GM19238 (cell line): ENCODE results near the gene UPB1.

Experiments
- DNase-seq: peaks from one replicate; pipeline ENCODE4 v3.0.0; 2011; ENCODE audit warnings: low spot score; ENCODE audit not compliant: insufficient read length

UPB1 gene

DNA sequence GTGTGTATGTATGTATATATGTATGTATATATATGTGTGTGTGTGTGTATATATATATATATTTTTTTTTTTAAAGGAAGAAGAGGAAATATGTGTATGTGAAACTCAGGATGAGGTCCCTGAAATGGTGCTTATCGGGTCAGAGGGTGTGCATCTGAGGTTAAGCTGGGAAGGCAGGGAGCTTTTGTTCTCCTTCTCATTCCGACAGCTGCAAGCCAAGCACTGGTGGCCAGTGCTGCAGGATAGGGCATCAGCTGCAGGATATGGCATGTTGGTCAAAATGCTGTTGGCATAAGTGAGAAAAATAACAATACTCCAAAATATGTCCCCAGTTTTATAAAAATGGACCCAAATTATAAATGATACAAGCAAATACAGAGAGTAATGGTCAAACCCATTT lies 68.1 kb downstream of the UPB1 start:
- no peak for DNase-seq

DNA sequence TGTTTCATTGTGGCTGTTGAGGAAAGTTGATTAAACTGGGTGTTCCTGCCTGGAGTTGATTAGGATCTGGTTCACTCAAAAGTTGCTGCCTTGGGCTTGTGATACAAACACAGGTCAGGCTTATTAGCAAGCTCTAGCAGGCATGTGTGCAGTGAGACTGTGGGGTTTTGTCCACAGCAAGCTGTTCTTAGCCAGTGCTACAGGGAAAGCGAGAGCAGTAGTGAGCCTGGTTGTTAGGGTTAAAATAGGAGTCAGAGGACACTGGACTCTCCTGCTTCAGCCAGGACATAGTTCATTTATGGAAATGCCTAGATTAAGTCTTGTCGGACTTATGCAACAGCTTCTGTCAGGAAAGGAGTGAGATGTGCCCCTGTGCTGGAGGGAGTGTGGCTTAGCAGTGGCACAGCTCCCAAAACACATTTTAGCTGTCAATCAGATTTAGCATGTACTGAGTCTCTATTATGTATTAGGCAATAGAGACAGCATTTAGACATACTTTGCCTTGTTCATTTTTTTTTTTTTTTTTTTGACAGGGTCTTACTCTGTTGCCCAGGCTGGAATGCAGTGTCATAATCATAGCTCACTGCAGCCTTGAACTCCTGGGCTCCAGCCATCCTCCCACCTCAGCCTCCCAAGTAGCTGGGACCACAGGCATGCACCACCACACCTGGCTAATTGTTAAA lies 69.4 kb downstream of the UPB1 start:
- no peak for DNase-seq

DNA sequence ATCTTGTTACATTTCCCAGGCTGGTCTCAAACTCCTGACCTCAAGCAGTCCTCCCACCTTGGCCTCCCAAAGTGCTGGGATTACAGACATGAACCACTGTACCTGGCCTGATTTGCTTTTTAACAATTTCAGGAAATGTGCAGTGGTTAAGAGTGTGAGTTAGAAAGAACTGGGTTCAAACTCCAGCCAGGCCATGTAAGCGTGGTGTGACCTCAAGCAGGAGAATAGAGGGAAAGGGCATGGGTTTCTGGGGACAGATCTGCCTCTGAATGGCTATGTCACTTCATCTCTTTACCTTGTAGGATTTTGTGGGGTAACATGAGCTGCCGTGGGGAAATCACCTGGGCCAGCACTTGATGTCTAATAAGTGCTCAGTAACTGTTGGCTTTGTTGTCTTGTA lies 69.9 kb downstream of the UPB1 start:
- DNase-seq: no peak

DNA sequence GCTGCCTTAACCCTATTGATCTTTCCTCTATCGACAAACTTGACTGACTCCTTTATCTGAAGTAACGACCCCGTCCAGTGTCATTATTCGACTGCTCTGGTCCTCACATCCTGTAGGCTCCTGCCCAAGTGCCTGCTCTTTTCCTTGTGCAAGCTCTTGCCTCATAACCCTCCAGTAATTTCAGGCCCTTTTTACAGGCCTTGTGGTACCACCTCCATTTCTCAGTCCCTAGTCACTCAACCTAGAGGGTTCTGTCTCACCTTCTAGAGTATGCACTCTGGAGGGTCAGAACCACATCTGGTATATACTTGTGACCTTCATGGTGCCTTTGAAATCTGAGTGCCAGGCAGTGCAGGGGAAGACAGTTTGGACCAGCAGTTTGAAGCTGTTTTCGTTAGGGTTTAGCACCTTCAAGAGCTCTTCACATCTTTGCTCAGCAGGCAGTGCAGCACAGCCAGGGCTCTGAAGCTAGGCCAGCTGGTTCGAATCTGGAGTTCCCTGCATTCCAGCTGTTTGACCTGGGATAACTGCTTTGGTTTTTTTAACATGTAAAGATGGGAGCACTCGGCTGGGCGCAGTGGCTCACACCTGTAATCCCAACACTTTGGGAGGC lies 71.9 kb downstream of the UPB1 start:
- no peak for DNase-seq

DNA sequence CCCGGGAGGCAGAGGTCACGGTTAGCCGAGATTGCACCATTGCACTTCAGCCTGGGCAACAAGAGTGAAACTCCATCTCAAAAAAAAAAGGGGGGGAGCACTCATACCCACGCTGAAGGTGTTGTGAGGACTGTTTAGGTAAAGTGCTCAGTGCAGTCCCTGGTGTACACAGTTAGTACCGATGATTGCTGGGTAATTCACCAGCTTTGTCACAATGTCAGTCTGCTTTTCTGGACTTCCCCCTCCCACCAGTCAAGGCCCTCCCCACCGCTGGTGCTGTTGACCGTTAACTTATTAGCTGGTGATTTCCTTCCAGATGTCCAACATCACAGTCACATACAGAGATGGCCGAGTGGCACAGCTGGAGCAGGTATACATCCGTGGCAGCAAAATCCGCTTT lies 72.5 kb downstream of the UPB1 start:
- no peak for DNase-seq

DNA sequence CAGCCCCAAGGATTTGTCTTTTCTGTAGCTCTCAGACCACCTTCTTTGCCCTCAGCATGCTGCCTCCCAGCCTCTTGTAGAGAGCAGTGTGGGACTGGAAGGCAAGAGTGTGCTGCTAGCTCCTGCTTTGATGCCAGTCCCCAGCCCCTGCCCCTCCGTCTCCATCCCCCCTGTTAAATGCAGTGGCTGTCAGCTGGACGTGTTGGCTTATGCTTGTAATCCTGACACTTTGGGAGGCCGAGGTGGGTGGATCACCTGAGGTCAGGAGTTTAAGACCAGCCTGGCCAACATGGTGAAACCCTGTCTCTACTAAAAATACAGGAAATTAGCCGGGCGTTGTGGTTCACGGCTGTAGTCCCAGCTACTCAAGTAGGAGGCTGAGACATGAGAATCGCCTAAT lies 76.1 kb downstream of the UPB1 start:
- DNase-seq: no peak

DNA sequence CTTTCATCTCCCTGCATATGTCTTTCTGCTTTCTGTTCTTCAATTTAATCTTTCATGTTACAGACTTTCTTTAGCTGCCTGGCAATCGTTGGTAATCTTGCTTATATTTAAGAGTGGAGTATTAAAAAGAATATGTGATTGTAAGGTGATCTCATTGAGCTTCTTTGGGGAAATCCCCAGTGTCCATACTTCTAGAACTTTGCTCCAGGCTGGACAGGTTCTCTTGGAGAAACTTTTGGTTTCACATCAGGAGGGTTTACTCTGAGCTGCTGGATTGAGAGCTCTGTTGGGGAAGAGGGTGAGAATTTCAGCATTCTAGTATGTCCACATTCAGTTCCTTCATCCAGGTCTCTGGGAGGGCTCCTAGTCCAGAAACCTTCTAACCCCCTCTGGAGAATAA lies 81.6 kb downstream of the UPB1 start:
- DNase-seq: no peak
